ENCODE results near the gene MGST3.
A peak's percentile ranks its signal among the peaks of the same experiment; 100 is the strongest.
"Not testable (repeated sequence)": the region's sequence is repeated elsewhere in the genome, so short reads cannot be mapped to it uniquely, and the experiment has no call there.

MGST3 gene

DNA sequence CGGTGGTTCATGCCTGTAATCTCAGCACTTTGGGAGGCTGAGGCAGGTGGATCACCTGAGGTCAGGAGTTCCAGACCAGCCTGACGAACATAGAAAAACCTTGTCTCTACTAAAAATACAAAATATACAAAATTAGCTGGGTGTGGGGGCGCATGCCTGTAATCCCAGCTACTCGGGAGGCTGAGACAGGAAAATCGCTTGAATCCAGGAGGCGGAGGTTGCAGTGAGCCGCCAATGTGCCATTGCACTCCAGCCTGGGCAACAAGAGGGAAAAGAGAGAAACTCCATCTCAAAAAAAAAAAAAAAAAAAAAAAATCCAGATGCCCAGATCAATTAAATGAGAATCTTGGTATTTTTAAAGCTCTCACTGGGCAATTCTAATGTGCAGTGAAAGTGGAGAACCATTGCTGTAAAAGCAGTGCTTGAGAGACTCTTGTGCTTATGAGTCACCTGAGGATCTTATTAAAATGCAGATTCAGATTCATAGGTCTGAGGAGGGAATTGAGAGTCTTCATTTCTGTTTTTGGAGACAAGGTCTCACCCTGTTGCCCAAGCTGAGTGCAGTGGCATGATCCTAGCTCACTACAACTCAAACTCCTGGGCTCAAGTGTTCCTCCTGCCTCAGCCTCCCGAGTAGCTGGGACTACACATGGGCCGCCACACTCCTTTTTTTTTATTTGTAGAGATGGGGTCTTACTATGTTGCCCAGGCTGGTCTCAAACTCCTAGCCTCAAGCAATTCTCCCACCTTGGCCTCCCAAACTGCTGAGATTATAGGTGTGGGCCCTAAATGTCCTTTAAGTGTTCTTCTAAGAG is 27.9 kb downstream of the MGST3 start:
- not testable (repeated sequence) for DNase-seq (ENCODE audit: low read depth)

DNA sequence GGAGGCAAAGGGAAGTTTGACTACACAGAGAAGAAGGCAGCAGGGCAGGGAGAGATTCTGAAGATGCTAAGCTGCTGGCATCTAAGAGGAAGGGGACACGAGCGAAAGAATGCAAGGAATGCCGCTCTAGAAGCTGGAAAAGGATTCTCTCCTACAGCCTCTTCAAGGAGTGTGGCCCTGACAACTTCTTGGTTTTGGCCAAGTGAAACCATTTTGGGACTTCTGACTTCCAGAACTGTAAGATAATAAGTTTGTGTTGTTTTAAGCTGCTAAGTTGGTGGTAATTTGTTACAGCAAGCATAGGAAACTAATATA is 28.5 kb downstream of the MGST3 start:
- DNase-seq (ENCODE audit: low read depth): no peak

DNA sequence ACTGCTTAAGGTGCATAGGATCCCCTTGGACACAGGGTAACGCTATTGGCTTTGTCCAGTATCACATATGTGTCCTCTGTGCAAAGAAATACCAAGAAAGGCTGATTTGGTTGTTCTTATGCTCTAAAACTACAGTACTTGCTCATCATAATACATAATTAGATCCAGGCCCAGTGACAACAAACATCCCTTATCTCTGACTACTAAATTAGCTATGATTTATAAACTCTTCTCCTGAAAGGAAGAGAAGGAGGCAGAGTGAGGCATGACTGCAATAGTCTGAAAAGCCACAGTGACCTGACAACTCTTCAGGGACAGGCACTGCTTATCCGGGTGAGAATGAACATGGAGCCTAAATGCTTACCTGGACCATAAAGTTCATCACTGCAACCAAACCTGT is 30.7 kb downstream of the MGST3 start:
- no peak for DNase-seq (ENCODE audit: low read depth)

DNA sequence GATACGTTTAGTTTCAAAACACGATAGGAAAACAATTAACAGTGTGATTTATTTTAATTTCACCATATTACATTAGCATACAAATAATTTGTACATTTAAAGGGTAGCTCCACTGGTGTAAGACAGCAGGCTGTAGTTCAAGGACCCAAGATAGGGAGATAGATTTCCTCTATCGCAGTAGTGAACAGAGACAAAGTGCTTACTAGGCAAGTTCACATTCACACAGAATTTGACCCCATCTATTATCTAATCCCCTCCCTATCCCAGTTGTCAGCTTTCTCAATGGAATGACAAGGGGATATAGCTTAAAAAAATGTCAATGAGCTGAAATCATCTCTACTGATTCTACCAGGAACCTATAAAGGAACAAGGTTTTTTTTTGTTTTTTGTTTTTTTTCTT is 31.2 kb downstream of the MGST3 start:
- DNase-seq (ENCODE audit: low read depth): no peak

DNA sequence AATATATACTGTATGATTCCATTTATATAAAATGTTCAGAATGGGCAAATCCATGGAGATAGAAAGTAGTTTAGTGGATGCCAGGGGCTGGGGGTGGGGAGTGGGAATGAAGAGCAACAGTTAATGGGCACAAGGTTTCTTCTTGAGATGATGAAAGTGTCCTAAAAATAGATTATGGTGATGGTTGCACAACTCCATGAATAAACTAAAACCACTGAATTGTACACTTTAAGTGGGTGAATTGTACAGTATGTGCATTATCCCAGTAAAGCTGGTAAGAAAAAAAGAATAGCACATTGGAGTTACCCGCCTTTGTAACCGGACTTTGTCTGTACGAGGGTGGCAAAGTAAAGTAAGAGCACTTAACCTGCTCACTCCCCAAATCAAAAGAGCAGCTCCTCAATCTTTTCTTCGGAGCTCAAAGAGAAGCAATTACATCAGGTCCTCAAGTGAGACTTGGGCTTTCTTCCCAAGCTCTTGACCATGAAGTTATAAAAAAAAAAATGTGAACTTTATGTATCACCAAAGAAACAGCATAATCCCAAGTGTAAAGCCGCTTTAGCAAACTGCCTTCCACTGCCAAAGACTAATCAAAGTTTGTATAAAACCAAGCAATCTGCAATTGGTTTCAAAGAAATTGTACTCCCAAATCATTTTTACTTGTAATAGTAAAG is 35.3 kb downstream of the MGST3 start:
- peak; percentile 80 for DNase-seq (ENCODE audit: low read depth)

DNA sequence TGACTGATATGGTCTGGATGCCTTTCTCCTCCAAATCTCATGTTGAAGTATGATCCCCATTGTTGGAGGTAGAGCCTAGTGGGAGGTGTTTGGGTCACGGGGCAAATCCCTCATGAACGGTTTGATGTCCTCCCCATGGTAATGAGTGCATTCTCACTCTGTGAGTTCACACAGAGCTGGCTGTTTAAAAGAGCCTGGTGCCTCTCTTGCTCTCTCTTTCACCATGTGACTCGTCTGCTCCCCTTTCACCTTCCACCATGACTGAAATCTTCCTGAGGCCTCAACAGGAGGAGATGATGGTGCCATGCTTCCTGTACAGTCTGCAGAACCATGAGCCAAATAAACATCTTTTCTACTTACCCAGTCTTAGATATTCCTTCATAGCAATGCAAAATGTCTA is 37.1 kb downstream of the MGST3 start:
- DNase-seq (ENCODE audit: low read depth): no peak

DNA sequence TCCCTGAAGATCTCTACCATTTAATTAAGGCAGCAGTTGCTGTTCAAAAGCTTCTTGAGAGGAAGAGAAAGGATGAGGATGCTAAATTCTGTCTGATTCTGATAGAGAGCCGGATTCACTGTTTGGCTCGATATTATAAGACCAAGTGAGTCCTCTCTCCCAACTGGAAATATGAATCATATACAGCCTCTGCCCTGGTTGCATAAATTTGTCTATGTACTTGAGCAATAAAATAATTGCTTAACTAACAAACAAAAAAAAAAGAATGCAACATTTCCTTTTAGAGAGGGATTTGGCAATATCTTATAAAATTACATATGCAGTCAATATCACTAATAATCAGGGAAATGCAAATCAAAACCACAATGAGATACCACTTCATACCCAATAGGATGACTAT is 40.5 kb downstream of the MGST3 start:
- DNase-seq (ENCODE audit: low read depth): peak; percentile 80

DNA sequence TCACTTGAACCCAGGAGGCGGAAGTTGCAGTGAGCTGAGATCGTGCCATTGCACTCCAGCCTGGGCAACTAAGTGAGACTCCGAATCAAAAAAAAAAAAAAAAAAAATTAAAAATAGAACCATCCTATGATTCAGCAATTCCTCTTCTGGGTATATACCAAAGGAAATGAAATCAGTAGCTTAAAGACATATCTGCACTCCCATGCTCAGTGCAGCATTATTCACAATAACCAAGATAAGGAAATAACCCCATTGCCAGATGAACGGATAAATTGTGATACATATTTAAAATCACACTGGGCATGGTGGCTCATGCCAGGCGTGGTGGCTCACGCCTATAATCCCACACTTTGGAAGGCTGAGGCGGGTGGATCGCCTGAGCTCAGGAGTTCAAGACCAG is 43.6 kb downstream of the MGST3 start:
- peak; percentile 67 for DNase-seq (ENCODE audit: low read depth)

DNA sequence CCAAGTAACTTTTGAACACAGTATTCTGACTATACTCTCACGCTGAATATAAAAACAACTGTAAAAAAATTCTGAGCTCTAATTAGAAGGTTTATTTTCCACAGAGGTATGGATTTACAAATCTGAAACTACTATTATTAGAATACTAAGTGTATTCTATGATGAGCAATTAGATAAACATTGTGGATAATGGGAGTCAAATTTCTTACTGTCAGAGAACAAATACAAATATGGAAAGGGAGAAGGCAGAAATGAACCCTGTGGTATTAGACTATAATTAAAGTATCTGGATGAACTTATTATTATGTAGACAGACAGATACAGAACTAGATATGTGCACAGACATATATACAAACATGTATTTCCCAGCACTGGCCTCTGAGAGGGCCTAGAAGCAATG is 44.8 kb downstream of the MGST3 start:
- no peak for DNase-seq (ENCODE audit: low read depth)

DNA sequence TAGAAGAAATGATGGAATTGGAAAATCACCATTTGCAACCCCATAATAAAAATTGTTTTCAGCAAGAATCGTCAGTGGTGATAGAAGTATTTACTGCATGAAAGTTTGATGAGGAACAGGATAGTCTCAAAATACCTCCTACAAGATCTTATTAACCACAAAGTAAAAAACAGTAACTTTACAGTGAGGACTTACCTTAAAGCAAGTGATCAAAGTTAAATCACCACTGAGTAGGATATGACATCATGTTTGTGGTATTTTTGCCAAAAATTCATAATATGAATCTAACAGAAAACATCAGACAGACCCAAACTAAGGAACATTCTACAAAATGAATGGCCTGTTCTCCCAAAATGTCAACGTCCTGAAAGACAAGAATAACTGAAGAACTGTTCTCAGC is 47.5 kb downstream of the MGST3 start:
- no peak for DNase-seq (ENCODE audit: low read depth)

DNA sequence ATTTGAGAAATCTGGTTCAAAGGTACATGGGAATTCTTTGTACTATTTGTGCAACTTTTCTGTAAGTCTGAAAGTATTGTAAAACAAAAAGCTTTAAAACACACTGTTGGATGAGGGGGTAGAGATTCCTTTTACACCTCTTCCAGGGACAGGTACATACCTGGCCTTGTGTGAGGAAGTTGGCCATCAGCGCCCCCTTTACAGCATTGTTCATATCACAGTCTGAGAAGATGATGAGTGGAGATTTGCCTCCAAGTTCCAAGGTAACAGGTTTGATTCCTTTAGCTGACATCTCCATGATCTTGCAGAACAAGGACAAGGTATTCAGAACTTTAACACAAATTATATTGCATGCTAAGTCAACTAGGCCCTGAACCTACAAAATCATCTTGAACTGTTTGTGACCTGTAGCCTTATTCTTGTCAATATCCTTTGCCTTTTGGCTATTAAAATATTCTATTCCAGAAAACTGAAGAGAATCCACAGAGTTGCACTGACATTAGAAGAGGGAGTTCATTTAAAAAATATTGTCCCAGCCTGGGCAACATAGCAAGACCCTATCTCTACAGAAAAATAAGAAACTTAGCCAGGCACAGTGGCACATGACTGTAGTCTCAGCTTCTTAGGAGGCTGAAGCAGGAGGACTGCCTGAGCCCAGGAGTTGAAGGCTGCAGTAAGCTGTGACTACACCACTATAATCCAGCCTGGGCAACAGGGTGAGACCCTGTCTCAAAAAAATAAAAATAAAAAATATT is 48.4 kb downstream of the MGST3 start:
- DNase-seq (ENCODE audit: low read depth): no peak

DNA sequence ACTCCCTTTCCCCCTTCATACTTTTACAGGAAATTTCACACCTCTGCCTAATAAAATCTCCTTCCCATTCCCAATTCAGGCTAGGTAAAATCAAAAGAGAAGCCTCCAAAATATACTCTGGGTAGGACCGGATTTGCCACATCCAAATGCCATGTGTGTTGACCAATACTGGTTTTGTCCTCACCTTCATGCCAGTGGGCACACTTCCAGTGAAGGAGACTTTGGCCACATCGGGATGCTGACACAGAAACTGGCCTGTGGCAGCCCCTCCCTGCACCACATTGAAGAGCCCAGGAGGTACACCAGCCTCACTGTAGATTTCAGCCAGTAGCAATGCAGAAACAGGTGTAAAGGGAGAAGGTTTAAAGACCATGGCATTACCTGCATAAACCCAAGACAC is 49.3 kb downstream of the MGST3 start:
- no peak for DNase-seq (ENCODE audit: low read depth)

DNA sequence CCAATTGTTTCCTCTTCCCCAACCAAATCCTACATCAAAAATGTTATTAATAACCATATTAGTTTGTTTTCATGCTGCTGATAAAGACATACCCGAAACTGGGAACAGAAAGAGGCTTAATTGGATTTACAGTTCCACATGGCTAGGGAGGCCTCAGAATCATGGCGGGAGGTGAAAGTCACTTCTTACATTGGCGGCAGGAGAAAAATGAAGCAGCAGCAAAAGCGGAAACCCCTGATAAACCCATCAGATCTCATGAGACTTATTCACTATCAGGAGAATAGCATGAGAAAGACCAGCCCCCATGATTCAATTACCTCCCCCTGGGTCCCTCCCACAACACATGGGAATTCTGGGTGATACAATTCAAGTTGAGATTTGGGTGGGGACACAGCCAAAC is 49.7 kb downstream of the MGST3 start:
- not testable (repeated sequence) for DNase-seq (ENCODE audit: low read depth)

DNA sequence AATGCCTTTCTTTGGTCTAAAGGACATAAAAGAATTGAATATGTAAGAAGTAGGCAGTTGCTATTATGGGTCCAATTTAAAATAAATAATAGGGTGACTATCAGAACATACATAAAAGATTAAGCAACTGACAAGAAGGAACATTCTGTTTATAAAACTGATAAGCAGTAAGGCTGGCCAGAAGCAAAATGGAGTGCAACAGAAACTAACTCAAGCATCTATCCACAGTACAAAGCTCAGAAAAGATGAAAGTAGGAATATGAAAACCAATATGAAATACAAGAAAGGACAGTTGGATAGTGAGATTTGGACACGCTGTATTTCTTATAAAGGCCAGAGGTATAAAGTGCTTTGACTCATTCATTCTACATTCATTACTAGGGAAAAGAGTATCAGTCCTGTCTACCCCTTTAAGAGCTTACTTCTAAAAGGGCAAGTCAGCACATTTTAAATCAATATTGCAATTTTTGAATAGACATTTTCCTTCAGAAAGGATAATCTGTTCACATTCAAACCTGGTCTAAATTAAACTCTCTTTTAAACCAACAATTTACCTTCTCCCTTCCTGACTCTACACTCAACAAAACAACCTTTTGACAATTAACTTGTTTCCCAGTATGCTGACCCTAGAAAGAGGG is 52.9 kb downstream of the MGST3 start:
- DNase-seq (ENCODE audit: low read depth): peak; percentile 23

DNA sequence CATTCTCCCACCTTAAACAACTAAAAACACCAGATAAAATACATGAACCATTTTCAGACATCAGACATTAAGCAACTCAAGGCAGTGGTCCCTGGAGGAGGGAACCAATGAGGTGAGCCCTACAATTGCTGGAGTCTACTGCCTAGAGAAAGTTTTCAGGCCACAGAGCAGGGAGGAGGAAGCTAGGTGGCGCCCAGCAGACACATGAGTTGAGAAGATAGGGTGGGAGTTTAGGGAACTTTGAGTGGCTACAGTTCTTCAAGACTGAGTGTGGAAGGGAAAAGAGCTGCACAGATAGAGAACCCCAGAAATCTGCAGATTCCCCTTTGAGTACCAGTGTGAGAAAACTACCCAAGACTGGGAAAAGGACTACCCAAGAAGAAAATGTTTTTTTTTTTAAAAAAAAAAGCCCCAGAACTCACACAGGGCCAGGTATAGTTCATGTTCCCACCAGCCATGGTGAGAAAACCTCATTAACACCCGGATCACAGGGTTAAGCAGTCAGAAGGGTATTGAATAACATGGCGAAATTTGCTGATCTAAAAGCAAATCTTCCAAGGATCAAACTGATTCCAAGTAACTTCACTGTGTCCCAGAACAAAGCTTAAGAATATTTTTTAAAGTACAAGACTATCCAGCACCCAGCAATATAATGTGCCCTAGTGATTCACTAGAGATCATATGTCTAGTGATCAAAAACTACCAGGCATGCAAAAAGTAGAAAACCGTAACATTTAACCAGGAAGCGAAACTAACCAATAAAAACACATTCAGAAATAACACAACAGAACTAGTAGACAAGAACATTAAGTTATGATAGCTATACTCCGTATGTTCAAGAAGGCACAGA is 55.3 kb downstream of the MGST3 start:
- peak; percentile 18 for DNase-seq (ENCODE audit: low read depth)

DNA sequence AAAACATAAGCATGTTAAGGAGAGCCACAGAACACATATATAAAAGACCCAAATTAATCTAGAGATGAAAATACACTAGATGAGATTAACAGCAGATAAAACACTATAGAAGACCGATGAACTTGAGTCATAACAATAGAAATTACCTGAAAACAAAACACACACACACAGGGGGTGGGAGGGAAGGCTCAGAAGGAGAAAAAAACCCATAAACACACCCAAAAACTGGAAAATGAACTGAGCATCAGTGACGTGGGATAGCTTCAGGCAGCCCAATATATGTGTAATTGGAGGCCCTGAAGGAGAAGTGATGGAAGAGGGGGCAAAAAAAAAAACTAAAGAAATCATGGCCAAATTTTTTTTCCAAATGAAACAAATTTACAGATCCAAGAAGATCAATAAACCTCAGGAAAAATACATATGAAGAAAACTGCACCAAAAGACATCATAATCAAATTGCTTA is 56.0 kb downstream of the MGST3 start:
- no peak for DNase-seq (ENCODE audit: low read depth)

DNA sequence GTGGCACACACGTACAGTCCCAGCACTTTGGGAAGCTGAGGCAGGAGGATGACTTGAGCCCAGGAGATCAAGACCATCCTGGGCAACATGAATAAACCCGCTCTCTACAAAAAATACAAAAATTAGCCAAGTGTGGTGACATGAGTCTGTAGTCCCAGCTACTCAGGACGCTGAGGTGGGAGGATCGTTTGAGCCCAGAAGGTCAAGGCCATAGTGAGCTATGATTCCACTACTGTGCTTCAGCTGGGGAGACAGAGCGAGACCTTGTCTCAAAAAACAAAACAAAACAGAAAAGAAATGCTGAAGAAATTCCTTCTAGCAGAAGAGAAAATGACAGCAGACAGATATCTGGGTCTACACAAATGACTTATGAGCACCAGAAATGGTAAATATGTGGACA is 57.0 kb downstream of the MGST3 start:
- DNase-seq (ENCODE audit: low read depth): no peak

DNA sequence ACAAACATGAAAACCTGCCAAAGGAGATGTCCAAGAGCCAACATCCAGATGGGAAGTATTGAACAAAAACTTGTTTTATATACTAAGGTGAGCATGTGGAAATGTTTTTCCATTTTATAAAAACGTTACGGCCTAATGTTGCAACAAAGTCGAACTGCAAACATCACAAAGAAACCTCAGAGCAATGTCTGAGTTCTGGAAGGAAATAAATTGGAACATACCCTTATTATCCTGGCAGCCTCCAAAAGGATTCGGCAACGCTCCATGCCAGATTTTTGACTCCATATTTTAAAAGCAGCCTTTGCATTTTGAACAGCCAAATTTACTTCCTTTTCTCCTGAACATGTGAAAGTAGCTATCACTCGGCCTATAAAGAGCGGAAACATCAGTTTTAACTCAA is 64.0 kb downstream of the MGST3 start:
- no peak for DNase-seq (ENCODE audit: low read depth)

DNA sequence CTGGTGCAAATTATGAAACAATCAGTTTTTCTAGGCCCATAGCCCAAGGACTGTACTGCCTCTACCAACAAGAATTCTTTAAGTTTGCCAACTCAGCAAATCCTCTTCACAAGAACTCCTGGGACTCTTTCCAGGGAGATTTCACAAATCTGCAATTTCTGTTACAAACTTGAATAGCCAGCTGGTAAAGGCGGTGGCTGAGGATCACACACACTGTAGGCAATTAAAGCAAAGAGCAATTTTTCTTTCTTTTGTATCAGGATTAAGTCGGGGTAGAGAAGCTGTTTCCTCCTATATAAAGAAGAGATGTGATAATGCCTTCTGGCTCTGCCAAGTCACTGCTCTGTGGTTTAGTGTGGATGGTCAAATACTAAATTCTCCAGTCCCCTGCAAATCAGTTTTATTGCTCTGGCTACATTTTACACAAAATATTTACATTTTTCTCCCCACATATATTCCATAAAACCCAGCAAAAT is 65.6 kb downstream of the MGST3 start:
- DNase-seq (ENCODE audit: low read depth): peak; percentile 95

DNA sequence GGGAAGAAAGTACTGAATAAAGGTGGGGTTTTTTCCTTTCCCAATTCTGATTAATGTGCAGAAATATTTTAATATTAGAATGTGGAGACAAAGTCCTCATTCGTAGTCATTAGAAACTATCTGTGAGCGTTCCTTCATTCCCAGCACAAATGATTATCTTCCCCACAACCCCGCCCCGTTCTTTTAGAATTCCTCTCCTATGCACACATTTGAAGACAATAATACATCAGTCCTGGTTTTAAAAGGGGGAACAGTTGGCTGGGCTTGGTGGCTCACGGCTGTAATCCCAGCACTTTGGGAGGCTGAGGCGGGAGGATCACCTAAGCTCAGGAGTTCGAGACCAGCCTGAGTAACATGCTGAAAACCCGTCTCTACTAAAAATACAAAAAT is 66.5 kb downstream of the MGST3 start:
- no peak for DNase-seq (ENCODE audit: low read depth)

Measured in amniotic epithelial cell (primary cell).